Stimulated activated CD4-positive, alpha-beta T cell treated with anti-CD3 and anti-CD28 coated beads, Interleukin-12 subunit alpha, Interleukin-12 subunit beta, amount 100 ng/mL, for 4 hours (primary cell): ENCODE results near the gene RASAL2.

Experiments
- DNase-seq: peaks from one replicate; pipeline ENCODE4 v3.0.0-alpha.2; 2020

RASAL2 gene

DNA sequence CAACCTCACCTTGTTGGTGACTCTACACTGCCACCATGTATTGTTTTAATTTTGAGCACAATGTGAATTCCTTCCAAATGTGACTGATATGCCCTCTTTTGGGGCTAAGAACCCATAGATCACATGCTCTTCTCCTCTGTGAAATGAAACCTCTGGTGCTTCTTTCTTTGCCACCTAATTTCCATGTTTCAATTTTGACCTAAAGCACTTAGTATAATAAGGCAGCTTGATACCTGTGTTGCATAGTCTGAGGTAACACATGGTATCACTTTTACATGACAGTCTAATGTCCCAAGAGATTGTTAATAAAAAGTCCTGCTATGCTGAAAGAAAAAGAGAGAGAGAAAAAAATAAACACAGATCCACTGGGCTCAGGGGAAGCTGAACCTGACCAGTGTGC lies 378.6 kb downstream of the RASAL2 start:
- no peak for DNase-seq

DNA sequence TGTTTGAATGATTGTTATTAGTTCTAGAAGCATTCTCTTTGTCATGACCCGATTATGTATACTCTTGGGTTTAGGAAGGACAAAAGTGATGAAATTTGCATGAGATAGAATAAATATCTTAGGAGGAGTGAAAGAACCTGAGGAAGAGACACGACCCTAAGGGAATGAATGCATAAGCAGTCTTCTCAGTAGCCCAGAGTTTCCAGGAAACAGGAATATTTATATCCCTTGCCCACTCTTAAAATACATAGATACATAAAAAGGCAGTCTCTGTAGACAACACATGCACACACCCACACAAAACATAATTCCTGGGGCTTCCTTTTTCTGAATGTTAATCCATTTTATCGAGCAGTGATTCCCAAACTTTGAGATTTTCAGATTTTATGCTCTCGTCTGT lies 383.5 kb downstream of the RASAL2 start:
- DNase-seq: no peak

DNA sequence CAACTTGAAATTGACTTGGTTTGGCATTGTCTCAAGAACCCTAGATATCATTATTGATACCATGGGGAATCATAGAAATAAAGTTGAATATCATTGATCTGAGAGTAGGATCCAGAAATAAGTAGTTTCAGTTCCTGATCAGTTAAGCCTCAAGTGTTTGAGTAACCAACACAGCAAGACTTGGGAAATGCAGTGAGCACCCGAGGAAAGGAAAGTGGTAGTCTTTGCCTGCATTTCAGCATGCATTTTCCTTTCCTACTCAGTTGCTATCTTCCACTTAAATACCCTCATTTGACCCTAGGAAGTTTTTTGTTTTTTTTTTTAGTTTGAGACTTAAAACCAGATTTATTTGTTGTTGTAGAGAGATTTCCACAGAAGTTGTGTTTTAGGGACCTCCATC lies 383.9 kb downstream of the RASAL2 start:
- no peak for DNase-seq

DNA sequence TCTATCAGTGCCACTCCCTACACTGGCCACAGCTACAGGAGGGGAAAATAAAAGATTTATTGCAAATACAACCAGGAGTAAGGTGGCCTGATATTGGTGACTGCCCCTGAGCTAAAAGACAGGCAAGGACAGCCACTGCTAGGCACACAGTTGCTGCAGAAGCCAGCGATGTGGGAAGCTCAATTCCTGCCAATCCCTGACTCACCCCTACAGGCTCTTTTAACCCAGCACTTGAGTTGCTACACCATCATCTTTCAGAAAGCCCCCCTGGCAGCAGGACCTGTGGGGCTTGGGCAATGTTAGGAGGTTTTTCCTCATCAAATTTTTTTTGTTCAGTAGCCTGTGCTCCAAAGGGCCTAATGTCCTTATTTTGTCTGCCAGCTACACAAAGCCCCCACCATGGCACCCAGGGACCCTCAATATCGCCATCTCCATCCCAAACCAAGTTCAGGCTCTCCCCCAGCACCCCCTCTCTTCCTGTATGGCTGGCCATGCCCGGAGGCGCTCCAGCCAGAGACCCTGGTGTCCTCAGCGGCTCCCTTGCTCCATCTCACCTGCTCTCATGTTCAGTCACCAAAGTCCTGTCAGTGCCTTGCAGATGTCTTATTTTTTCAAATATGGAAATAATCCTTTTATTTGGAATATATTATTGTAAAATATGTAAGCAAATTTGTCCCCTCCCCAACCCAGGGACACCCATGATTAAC lies 389.5 kb downstream of the RASAL2 start:
- DNase-seq: no peak

GRCh38 chr1:178484698-178485225 lies 390.9 kb downstream of the RASAL2 start:
- DNase-seq: no peak

GRCh38 chr1:178485541-178485981 lies 391.7 kb downstream of the RASAL2 start:
- DNase-seq: no peak

GRCh38 chr1:178486100-178487069 lies 392.5 kb downstream of the RASAL2 start:
- DNase-seq: no peak

GRCh38 chr1:178487070-178487615 lies 393.2 kb downstream of the RASAL2 start:
- no peak for DNase-seq

GRCh38 chr1:178488393-178488792 lies 394.5 kb downstream of the RASAL2 start:
- DNase-seq: no peak

DNA sequence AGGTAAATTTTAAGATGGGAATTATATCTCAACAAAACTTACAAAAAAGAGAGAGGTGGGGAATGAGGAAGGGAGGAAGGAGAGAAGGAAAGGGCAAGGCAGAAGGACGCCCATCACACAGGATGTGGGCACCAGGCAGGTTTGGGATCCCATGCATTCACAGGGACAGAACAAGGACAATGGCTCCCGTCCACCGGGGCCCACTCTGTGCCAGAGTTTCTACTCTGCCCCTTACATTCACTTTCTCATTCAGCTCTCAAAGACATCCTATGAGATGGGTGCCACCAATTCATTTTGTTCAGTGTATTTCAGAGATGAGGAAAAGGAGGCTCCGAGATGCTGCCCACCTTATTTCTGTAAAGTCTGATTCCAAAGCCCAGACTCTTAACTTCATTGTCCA lies 395.5 kb downstream of the RASAL2 start:
- DNase-seq: no peak

DNA sequence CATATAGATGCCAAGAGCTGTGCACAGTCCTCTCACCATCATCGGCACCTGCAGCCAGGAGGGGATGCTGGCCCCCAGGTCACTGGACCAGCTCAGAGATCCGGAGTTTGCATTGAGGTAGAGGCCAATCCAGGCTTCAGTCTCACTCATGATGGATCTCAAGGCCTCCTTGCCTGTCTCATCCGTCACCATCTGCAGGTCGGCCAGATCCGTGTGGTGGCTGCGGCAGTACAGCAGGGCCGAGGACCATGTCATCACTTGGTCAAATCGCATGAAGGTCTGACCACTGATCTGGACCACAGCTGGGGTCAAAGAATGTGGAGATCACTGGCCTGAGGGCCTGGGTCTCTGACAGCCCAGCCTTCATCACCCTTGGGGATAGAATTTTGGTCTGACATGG lies 396.2 kb downstream of the RASAL2 start:
- DNase-seq: no peak

DNA sequence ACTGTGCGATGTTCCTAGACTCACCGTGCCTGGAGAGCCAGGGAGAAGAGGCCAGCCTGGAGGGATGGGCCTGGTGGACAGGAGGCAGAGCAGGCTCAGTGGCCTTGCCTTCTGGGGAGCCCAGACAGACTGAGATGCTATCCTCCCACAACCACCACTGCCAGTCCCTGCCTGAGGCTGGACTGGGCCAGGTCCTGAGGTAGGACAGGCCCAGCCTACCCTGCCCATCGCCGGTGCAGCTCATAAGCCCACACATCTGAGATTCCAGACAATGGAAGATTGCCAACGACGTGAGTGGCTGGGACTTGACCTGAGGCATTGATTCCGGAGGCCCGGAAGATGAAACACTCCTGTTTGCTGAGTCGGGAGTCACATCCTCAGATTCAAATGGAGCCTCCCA lies 397.1 kb downstream of the RASAL2 start:
- no peak for DNase-seq

- DNase-seq: no peak
Observed at GRCh38 chr1:178491721-178492120, 397.8 kb downstream of the RASAL2 start.

- DNase-seq: no peak
Observed at GRCh38 chr1:178492341-178492740, 398.4 kb downstream of the RASAL2 start.

- no peak for DNase-seq
Observed at GRCh38 chr1:178493301-178493741, 399.4 kb downstream of the RASAL2 start.

- DNase-seq: no peak
Observed at GRCh38 chr1:178494569-178494971, 400.7 kb downstream of the RASAL2 start.

GRCh38 chr1:178495158-178495557 lies 401.3 kb downstream of the RASAL2 start:
- DNase-seq: no peak

- DNase-seq: no peak
Observed at GRCh38 chr1:178495741-178496409, 402.0 kb downstream of the RASAL2 start.

DNA sequence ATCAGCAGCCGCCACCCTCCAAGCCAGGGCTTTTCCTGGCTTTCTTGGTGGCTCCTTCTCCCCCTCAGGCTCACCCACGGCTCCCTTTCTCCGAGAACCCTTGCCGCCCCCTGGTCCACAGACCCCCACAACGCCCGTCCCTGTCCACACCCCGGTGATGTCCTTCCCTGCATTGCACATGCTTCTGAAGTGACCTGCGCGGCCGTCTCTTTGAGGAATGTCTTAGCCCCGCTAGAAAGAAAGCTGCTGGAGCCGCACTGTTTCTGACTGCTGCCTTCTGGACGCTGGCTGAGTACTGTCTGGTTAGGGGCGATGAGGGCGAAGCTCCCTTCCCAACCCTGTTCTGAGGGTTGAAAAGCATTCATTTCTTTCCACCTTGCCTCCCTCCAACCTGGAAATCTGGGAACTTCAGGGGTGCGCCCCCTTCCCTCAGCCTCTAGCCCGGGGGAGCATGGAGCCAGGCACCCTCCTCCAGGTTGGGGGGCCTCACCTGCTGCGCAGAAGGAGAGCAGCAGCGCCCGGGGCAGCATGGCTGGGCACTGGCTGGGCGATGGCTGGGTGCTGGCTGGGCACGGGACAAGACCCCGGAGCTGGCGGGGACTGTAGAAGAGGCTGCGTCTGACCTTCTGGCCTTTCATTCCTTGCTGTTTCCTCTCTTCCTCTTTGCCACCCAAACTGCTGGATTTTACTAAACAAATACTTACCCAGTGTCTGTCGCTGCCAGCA lies 402.7 kb downstream of the RASAL2 start, which contains the start of gene CLEC20A:
TSS of gene CLEC20A (minus strand) at position 555 of the 726 bp plus-strand sequence. CDS start at position 530, 25 bp downstream.
- no peak for DNase-seq

- no peak for DNase-seq
Observed at GRCh38 chr1:178497903-178498478, 404.1 kb downstream of the RASAL2 start.

- DNase-seq: no peak
Observed at GRCh38 chr1:178498896-178499675, 405.2 kb downstream of the RASAL2 start.
